ENCODE measurements around the gene SDHAF2. TPM values are rescaled to one million over a fixed set of nuclear protein-coding genes. Genes with fewer than 3 reads are reported as not detected.
"Not testable (repeated sequence)": the region's sequence is repeated elsewhere in the genome, so short reads cannot be mapped to it uniquely, and the experiment has no call there.

Gene SDHAF2
- total and polyA plus RNA-seq, 8 donors: 10.1 to 38.9 (median 14.8) TPM

GRCh38 chr11:61418136-61418535 is 11.8 kb upstream of the SDHAF2 start:
- ATAC-seq (no peak), FAIRE-seq (no peak), DNase-seq (no peak)
- Histone ChIP-seq H3K4me1 (peaks cover 5% of the 10 kb centered on the region in 3 donors), H3K9me3 (no peaks in the 10 kb centered on the region), H3K4me3 (no peak overlapping the region), H3K27ac (no peak overlapping the region), H3K27me3 (no peaks in the 10 kb centered on the region), H3K36me3 (peaks cover 12 to 78% (median 46%) of the 10 kb centered on the region in 3 donors)
- intact Hi-C loops (cut with DNase I): no loop called here
- TF ChIP-seq CTCF (IDR thresholded peaks at IDR 0.05): no peak

GRCh38 chr11:61422226-61422625 is 7.7 kb upstream of the SDHAF2 start:
- Histone ChIP-seq H3K4me3 (no peak overlapping the region), H3K27me3 (no peaks in the 10 kb centered on the region), H3K36me3 (peaks cover 12 to 79% (median 31%) of the 10 kb centered on the region in 3 donors), H3K9me3 (no peaks in the 10 kb centered on the region), H3K4me1 (no peaks in the 10 kb centered on the region), H3K27ac (no peak overlapping the region)
- TF ChIP-seq CTCF (IDR thresholded peaks at IDR 0.05): no peak
- intact Hi-C loops (cut with DNase I): no loop called here
- FAIRE-seq: no peak
- 91 to 93% methylated on average over 3 of the region's 3 CpGs for WGBS, 2 donors
- ATAC-seq: no peak
- no peak for DNase-seq

- Histone ChIP-seq H3K27ac (no peak overlapping the region), H3K27me3 (no peaks in the 10 kb centered on the region), H3K9me3 (no peaks in the 10 kb centered on the region), H3K4me3 (no peak overlapping the region), H3K36me3 (peaks cover 6 to 64% (median 20%) of the 10 kb centered on the region in 3 donors), H3K4me1 (peaks cover 0 to 6% (median 4%) of the 10 kb centered on the region in 3 donors)
- FAIRE-seq (no peak), ATAC-seq (no peak), DNase-seq (no peak)
- WGBS, 2 donors: 78 to 79% methylated on average over 1 of the region's 1 CpG
- intact Hi-C loops (cut with DNase I): no loop called here
- no peak for TF ChIP-seq CTCF (IDR thresholded peaks at IDR 0.05)
Measured at GRCh38 chr11:61425367-61426131, 4.4 kb upstream of the SDHAF2 start.

GRCh38 chr11:61429346-61429690 is 606 bp upstream of the SDHAF2 start:
- DNase-seq: peak in 1 of 6 donors; percentile 76
- Histone ChIP-seq H3K9me3 (no peaks in the 10 kb centered on the region), H3K4me1 (peaks cover 4 to 23% (median 18%) of the 10 kb centered on the region in 3 donors), H3K36me3 (peaks cover 0 to 41% (median 12%) of the 10 kb centered on the region in 3 donors), H3K27me3 (no peaks in the 10 kb centered on the region), H3K4me3 (peak overlapping the region; percentile 60 to 92 (median 88)), H3K27ac (peak overlapping the region; percentile 86 to 92 (median 88))
- TF ChIP-seq CTCF (IDR thresholded peaks at IDR 0.05): no peak
- 0 to 1% methylated on average over 31 to 37 of the region's 37 CpGs for WGBS, 2 donors
- ATAC-seq: peak; percentile 42 to 68 (median 65)
- intact Hi-C loops (cut with DNase I): no loop called here
- no peak for FAIRE-seq

GRCh38 chr11:61430839-61431238 is 915 bp downstream of the SDHAF2 start:
- not testable (repeated sequence) for FAIRE-seq
- WGBS, 2 donors: 58 to 60% methylated on average over 10 of the region's 10 CpGs

More at GRCh38 chr11:61430839-61431238, 915 bp downstream of the SDHAF2 start:
- H3K27me3 ChIP-seq; H3K27ac ChIP-seq; DNase-seq; intact Hi-C loops (cut with DNase I); ATAC-seq; H3K9me3 ChIP-seq: not testable (repeated sequence)
- H3K4me3 ChIP-seq: peak overlapping the region in 3 of 4 donors; percentile 60 to 89 (median 87)
- H3K4me1 ChIP-seq: peaks cover 4 to 23% (median 18%) of the 10 kb centered on the region in 3 donors
- peaks cover 0 to 27% (median 4%) of the 10 kb centered on the region in 3 donors for H3K36me3 ChIP-seq

Data from pancreas (tissue), 10 donors.